HepG2 (cell line): ENCODE data around the gene VASN. TPM values are rescaled to one million over a fixed set of nuclear protein-coding genes. Genes with fewer than 3 reads are reported as not detected.
A peak's percentile ranks its signal among the peaks of the same experiment; 100 is the strongest.

Source experiments
- AHR ChIP-seq: IDR thresholded peaks from 2 replicates; pipeline ENCODE4 v1.6.1; 2018; ENCODE audit warnings: missing genetic modification reagents, missing compliant biosample characterization
- FOXP4 ChIP-seq: sonication (generic); formaldehyde crosslinking; IDR thresholded peaks from 2 replicates; pipeline ENCODE4 v1.4.0; 2020; ENCODE audit warnings: missing genetic modification reagents
- RFX1 ChIP-seq: fragments of 450-650 bp; IDR thresholded peaks from 2 replicates; pipeline ENCODE4 v1.6.1; 2017
- STAT5B ChIP-seq: sonication (generic); formaldehyde crosslinking; IDR thresholded peaks from 2 replicates; pipeline ENCODE4 v1.4.0; 2020; ENCODE audit warnings: missing genetic modification reagents
- TBL1XR1 ChIP-seq: fragments of 150-350 bp; IDR thresholded peaks from 2 replicates; pipeline ENCODE4 v1.6.1; 2014; ENCODE audit warnings: borderline replicate concordance, low read length; ENCODE audit not compliant: partially characterized antibody
- TEF ChIP-seq: sonication (generic); formaldehyde crosslinking; IDR thresholded peaks from 2 replicates; pipeline ENCODE4 v1.5.0; 2020; ENCODE audit warnings: missing genetic modification reagents
- ZBED4 ChIP-seq: sonication (generic); formaldehyde crosslinking; IDR thresholded peaks from 2 replicates; pipeline ENCODE4 v1.4.0; 2020; ENCODE audit warnings: missing genetic modification reagents, borderline replicate concordance
- ZBTB39 ChIP-seq: sonication (generic); formaldehyde crosslinking; IDR thresholded peaks from 2 replicates; pipeline ENCODE4 v1.5.0; 2020; ENCODE audit warnings: missing genetic modification reagents
- ZFP36L1 ChIP-seq: sonication (generic); formaldehyde crosslinking; IDR thresholded peaks from 2 replicates; pipeline ENCODE4 v1.8.0; 2022; ENCODE audit warnings: mild to moderate bottlenecking, missing genetic modification reagents, moderate library complexity
- ZFP41 ChIP-seq: sonication (generic); formaldehyde crosslinking; IDR thresholded peaks from 2 replicates; pipeline ENCODE4 v1.4.0; 2020; ENCODE audit warnings: mild to moderate bottlenecking, missing genetic modification reagents, borderline replicate concordance
- ZNF619 ChIP-seq: sonication (generic); formaldehyde crosslinking; IDR thresholded peaks from 2 replicates; pipeline ENCODE4 v1.4.0; 2020; ENCODE audit warnings: mild to moderate bottlenecking, missing genetic modification reagents
- ZNF703 ChIP-seq: sonication (generic); formaldehyde crosslinking; IDR thresholded peaks from 2 replicates; pipeline ENCODE4 v1.5.1; 2020; ENCODE audit warnings: missing genetic modification reagents, mild to moderate bottlenecking, moderate library complexity, borderline replicate concordance
- ZNF781 ChIP-seq: sonication (generic); formaldehyde crosslinking; IDR thresholded peaks from 2 replicates; pipeline ENCODE4 v1.5.1; 2020; ENCODE audit warnings: borderline replicate concordance, mild to moderate bottlenecking, missing genetic modification reagents; ENCODE audit errors: not compliant biosample characterization
- polyA plus RNA-seq, 8 experiments: library from polyadenylated mRNA; depleted of rRNA in 3 of 8; stranded (reverse) in 7 of 8; unstranded in 1 of 8; fragments of >200 nt; fragmentation: Illumina TruSeq in 4 of 8; extraction: Trizol in 4 of 8; gene quantifications; 2 replicates each; pipeline versions ENCODE4 v1.2.1 to v1.2.3, GENCODE V29; 2011 to 2016; ENCODE audit warnings: low read depth in 4 of 8, missing spikeins in 1 of 8, mixed read lengths in 1 of 8; ENCODE audit not compliant: insufficient read depth in 1 of 8
- total RNA-seq, 5 experiments: library from RNA; depleted of rRNA; stranded (reverse); fragments of >200 nt; fragmentation: Illumina TruSeq; extraction: Trizol; gene quantifications; 2 replicates each; pipeline ENCODE4 v1.2.3, GENCODE V29; 2016; ENCODE audit warnings: low read depth in 1 of 5
- TF ChIP-seq, protein P1 (sequence below): sonication (generic); formaldehyde crosslinking; conservative IDR thresholded peaks from 2 replicates; pipeline ENCODE4 v1.8.0; 2022; ENCODE audit warnings: missing genetic modification reagents
- TF ChIP-seq, protein P2 (sequence below): IDR thresholded peaks from 2 replicates; pipeline ENCODE4 v1.6.1; 2016; ENCODE audit warnings: low read depth, borderline replicate concordance
- TF ChIP-seq, protein P3 (sequence below): sonication (generic); formaldehyde crosslinking; IDR thresholded peaks from 2 replicates; pipeline ENCODE4 v1.5.1; 2020; ENCODE audit warnings: missing genetic modification reagents, mild to moderate bottlenecking, borderline replicate concordance

VASN gene
- total and polyA plus RNA-seq, 2 of the 13 experiments (the other 11 are each of a cell fraction or from before 2014, with no cell fraction given), result 8.4 to 18.2 TPM

DNA sequence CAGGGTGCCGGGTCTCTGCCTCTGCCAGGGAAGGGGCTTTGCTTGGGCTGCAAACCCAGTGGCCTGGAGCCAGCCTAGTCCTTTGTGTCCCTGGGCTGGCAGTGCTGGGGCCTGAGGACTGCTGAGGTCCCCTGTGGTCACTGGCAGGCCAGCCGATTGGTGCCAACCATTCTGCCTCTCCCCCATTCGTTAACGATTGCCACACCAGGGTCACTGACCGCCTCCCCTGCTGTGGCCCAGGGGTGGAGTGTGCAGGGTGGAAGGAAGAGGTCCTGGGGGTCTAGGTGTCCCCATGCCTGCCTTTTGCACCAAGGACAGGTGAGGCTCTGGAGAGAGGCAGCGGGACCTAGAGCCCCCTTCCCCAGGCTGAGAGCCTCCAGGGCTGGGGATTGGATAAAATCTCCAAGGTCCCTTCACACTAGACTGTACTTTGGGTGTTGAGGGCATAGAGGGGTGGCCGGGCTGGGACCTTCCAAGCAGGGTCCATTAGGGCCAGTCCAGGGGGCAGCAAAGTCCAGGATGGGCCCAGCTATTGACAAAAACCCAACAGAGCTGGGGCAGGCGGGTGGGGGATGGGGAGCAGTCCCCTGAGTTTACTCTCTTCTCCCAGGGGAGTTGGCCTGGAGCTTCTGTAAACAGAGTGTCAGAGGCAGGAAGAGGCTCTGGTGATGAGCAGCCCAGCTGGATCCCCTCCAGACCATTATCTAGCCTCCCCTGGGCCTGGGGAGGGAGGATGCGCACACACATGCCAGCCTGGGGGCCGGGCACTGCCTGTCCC is 1.1 kb downstream of the VASN start (continued):
- TF ChIP-seq ZBTB39 (CRISPR knock-in tag) (0 out of 2 replicates have a peak, but pooled peaks have one; percentile 52), ZNF619 (CRISPR knock-in tag) (no peak), FOXP4 (peak; percentile 78), AHR (no peak), ZNF703 (CRISPR knock-in tag) (no peak), ZFP36L1 (CRISPR knock-in tag) (no peak), ZNF781 (CRISPR knock-in tag) (no peak), TBL1XR1 (no peak), STAT5B (CRISPR knock-in tag) (no peak), RFX1 (no peak), ZBED4 (CRISPR knock-in tag) (peak; percentile 88), ZFP41 (no peak), TEF (no peak)
- TF ChIP-seq, protein P1, sequence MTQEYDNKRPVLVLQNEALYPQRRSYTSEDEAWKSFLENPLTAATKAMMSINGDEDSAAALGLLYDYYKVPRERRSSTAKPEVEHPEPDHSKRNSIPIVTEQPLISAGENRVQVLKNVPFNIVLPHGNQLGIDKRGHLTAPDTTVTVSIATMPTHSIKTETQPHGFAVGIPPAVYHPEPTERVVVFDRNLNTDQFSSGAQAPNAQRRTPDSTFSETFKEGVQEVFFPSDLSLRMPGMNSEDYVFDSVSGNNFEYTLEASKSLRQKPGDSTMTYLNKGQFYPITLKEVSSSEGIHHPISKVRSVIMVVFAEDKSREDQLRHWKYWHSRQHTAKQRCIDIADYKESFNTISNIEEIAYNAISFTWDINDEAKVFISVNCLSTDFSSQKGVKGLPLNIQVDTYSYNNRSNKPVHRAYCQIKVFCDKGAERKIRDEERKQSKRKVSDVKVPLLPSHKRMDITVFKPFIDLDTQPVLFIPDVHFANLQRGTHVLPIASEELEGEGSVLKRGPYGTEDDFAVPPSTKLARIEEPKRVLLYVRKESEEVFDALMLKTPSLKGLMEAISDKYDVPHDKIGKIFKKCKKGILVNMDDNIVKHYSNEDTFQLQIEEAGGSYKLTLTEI (CRISPR knock-in tag), result no peak
- TF ChIP-seq, protein P2, sequence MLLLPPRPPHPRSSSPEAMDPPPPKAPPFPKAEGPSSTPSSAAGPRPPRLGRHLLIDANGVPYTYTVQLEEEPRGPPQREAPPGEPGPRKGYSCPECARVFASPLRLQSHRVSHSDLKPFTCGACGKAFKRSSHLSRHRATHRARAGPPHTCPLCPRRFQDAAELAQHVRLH (CRISPR knock-in tag), result no peak
- TF ChIP-seq, protein P3, sequence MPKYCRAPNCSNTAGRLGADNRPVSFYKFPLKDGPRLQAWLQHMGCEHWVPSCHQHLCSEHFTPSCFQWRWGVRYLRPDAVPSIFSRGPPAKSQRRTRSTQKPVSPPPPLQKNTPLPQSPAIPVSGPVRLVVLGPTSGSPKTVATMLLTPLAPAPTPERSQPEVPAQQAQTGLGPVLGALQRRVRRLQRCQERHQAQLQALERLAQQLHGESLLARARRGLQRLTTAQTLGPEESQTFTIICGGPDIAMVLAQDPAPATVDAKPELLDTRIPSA (CRISPR knock-in tag), result no peak
